ENCODE results near the gene ISG15.
"Not testable (repeated sequence)": the region's sequence is repeated elsewhere in the genome, so short reads cannot be mapped to it uniquely, and the experiment has no call there.

The ISG15 gene

GRCh38 chr1:1046767-1047166, 33.5 kb downstream of the ISG15 start:
- no peak for DNase-seq

GRCh38 chr1:1047407-1047806, 34.1 kb downstream of the ISG15 start:
- no peak for DNase-seq

GRCh38 chr1:1047963-1048362, 34.7 kb downstream of the ISG15 start:
- no peak for DNase-seq

- DNase-seq = no peak
Measured at GRCh38 chr1:1048765-1049164, 35.5 kb downstream of the ISG15 start.

- DNase-seq = no peak
Measured at GRCh38 chr1:1049318-1050165, 36.2 kb downstream of the ISG15 start.

GRCh38 chr1:1050577-1051052, 37.3 kb downstream of the ISG15 start:
- no peak for DNase-seq

GRCh38 chr1:1051127-1051810, 38.0 kb downstream of the ISG15 start:
- no peak for DNase-seq

GRCh38 chr1:1052003-1052840, 38.9 kb downstream of the ISG15 start:
- DNase-seq = no peak

- DNase-seq = no peak
Measured at GRCh38 chr1:1053022-1053421, 39.7 kb downstream of the ISG15 start.

GRCh38 chr1:1053682-1054081, 40.4 kb downstream of the ISG15 start:
- DNase-seq = no peak

- DNase-seq = no peak
Measured at GRCh38 chr1:1054099-1054700, 40.9 kb downstream of the ISG15 start.

- no peak for DNase-seq
Measured at GRCh38 chr1:1054971-1055370, 41.7 kb downstream of the ISG15 start.

GRCh38 chr1:1055841-1056736, 42.8 kb downstream of the ISG15 start:
- DNase-seq = no peak

- not testable (repeated sequence) for DNase-seq
Measured at GRCh38 chr1:1057769-1058087, 44.4 kb downstream of the ISG15 start.

- no peak for DNase-seq
Measured at GRCh38 chr1:1058088-1058905, 45.0 kb downstream of the ISG15 start.

- peak; percentile 54 for DNase-seq
Measured at GRCh38 chr1:1058921-1059493, 45.7 kb downstream of the ISG15 start.

GRCh38 chr1:1059494-1060280, 46.4 kb downstream of the ISG15 start:
- DNase-seq = peak; percentile 82

GRCh38 chr1:1060281-1061000, 47.1 kb downstream of the ISG15 start:
- no peak for DNase-seq

Measured in EL (cell line).